HepG2 (cell line): ENCODE measurements around the gene COASY. TPM values are rescaled to one million over a fixed set of nuclear protein-coding genes. Genes with fewer than 3 reads are reported as not detected.
A peak's percentile ranks its signal among the peaks of the same experiment; 100 is the strongest.

Source experiments
- ATAC-seq: fragments of 200-7000 bp; cut with Tn5 transposase; 3 replicates; pipeline ENCODE4 v1.9.1; 2020; ENCODE audit warnings: mild to moderate bottlenecking, moderate library complexity
- BruUV-seq: library from RNA; stranded (reverse); fragments of 400-500 nt; replicated peaks from 2 replicates; lab custom pipeline; 2021; lab: Mats Ljungman, UMichigan
- CTCF ChIA-PET: fragments of 300-600 bp; formaldehyde crosslinking; extraction: SDS; loops from one replicate; lab custom pipeline; 2021; ENCODE audit warnings: low total read pairs, inconsistent platforms, low intra/inter-chr PET ratio; lab: Yijun Ruan, JAX
- POLR2A ChIA-PET: fragments of 350-600 bp; sonication (Branson Sonifier 250); formaldehyde crosslinking; loops from one replicate; lab custom pipeline; 2020; ENCODE audit warnings: antibody characterized with exemption, inconsistent platforms; lab: Yijun Ruan, JAX
- DNase-seq: peaks from one replicate; pipeline ENCODE4 v3.0.0-alpha.2; 2015; ENCODE audit warnings: low spot score
- FAIRE-seq: peaks from 3 replicates; lab custom pipeline; 2011; peaks lifted over from hg19 to GRCh38; lab: Jason Lieb, UNC
- H2AFZ ChIP-seq: one replicate; pipeline ENCODE4 v1.6.1; 2011; ENCODE audit warnings: low read length, inconsistent platforms
- H3K27ac ChIP-seq: fragments of 300-600 bp; 3 replicates; pipeline ENCODE4 v1.8.0; 2011; ENCODE audit warnings: mixed run types, mild to moderate bottlenecking, mixed read lengths, low read length, inconsistent platforms; ENCODE audit not compliant: insufficient read depth; ENCODE audit errors: extremely low read length
- H3K27me3 ChIP-seq, 2 experiments: fragments of 200-600 bp in 1 of 2; 2 replicates in 1 of 2; 3 replicates in 1 of 2; pipeline versions ENCODE4 v1.6.0 to v1.8.0; 2011; ENCODE audit warnings: low read length in 2 of 2, mild to moderate bottlenecking in 2 of 2, moderate library complexity in 2 of 2, inconsistent platforms in 1 of 2; ENCODE audit not compliant: insufficient read depth in 2 of 2, control insufficient read depth in 1 of 2
- H3K36me3 ChIP-seq, 2 experiments: fragments of 200-600 bp in 1 of 2; replicated peaks in 1 of 2; 2 replicates in 1 of 2; 3 replicates in 1 of 2; pipeline versions ENCODE4 v1.5.1 to v1.8.0; 2011; ENCODE audit warnings: low read length in 2 of 2, inconsistent platforms in 1 of 2; ENCODE audit not compliant: insufficient read depth in 2 of 2, control insufficient read depth in 1 of 2
- H3K4me1 ChIP-seq: 2 replicates; pipeline ENCODE4 v1.5.1; 2012; ENCODE audit warnings: low read length, inconsistent platforms; ENCODE audit not compliant: insufficient read depth
- H3K4me2 ChIP-seq: 2 replicates; pipeline ENCODE4 v1.6.0; 2011; ENCODE audit warnings: low read depth, low read length, inconsistent platforms
- H3K4me3 ChIP-seq, 3 experiments: fragments of 200-600 bp in 1 of 3; sonication (generic), shearing (Covaris generic) in 1 of 3; replicated peaks in 1 of 3; 2 replicates each; pipeline ENCODE4 v1.5.1; 2011 to 2016; ENCODE audit warnings: low read length in 3 of 3, inconsistent platforms in 2 of 3, low read depth in 2 of 3, mild to moderate bottlenecking in 2 of 3, control low read depth in 1 of 3, mixed read lengths in 1 of 3; ENCODE audit not compliant: insufficient read depth in 1 of 3
- H3K79me2 ChIP-seq: one replicate; pipeline ENCODE4 v1.6.1; 2011; ENCODE audit warnings: low read length, inconsistent platforms; ENCODE audit not compliant: insufficient read depth
- H3K9ac ChIP-seq: 2 replicates; pipeline ENCODE4 v1.6.0; 2011; ENCODE audit warnings: mild to moderate bottlenecking, low read depth, low read length, inconsistent platforms; ENCODE audit not compliant: insufficient read depth
- H3K9me3 ChIP-seq: 2 replicates; pipeline ENCODE4 v1.5.1; 2012; ENCODE audit warnings: mild to moderate bottlenecking, low read length
- H4K20me1 ChIP-seq: 2 replicates; pipeline ENCODE4 v1.6.0; 2011; ENCODE audit warnings: inconsistent platforms, mild to moderate bottlenecking, low read length, moderate library complexity; ENCODE audit not compliant: insufficient read depth
- FLYWCH1 ChIP-seq: sonication (generic); formaldehyde crosslinking; IDR thresholded peaks from 2 replicates; pipeline ENCODE4 v1.8.1; 2023; ENCODE audit warnings: mild to moderate bottlenecking, missing genetic modification reagents
- GABPA ChIP-seq, 2 experiments: IDR thresholded peaks; 2 replicates each; pipeline ENCODE4 v1.6.1; 2011 to 2016; ENCODE audit warnings: low read depth in 2 of 2, low read length in 1 of 2, missing biosample characterization in 1 of 2, missing genetic modification characterization in 1 of 2
- GTF3A ChIP-seq: sonication (generic); formaldehyde crosslinking; conservative IDR thresholded peaks from 2 replicates; pipeline ENCODE4 v1.4.0; 2020; ENCODE audit warnings: mild to moderate bottlenecking, missing genetic modification reagents
- HMGA1 ChIP-seq: sonication (generic); formaldehyde crosslinking; conservative IDR thresholded peaks from 2 replicates; pipeline ENCODE4 v1.4.0; 2020; ENCODE audit warnings: missing genetic modification reagents
- HNRNPK ChIP-seq: fragments of 200-400 bp; formaldehyde crosslinking; IDR thresholded peaks from 2 replicates; pipeline ENCODE4 v1.6.1; 2018; ENCODE audit warnings: low read length, low read depth, moderate library complexity, mild to moderate bottlenecking; ENCODE audit not compliant: poor library complexity, severe bottlenecking
- HNRNPL ChIP-seq: fragments of 200-400 bp; formaldehyde crosslinking; IDR thresholded peaks from 2 replicates; pipeline ENCODE4 v1.6.1; 2017; ENCODE audit warnings: mild to moderate bottlenecking, low read depth, low read length
- RBFOX2 ChIP-seq: fragments of 200-400 bp; formaldehyde crosslinking; IDR thresholded peaks from 2 replicates; pipeline ENCODE4 v1.6.1; 2017; ENCODE audit warnings: low read depth, mild to moderate bottlenecking, low read length
- SP4 ChIP-seq: sonication (generic); formaldehyde crosslinking; IDR thresholded peaks from 2 replicates; pipeline ENCODE4 v1.8.1; 2023; ENCODE audit warnings: mild to moderate bottlenecking, missing genetic modification reagents
- ZBTB1 ChIP-seq: sonication (generic); formaldehyde crosslinking; IDR thresholded peaks from 2 replicates; pipeline ENCODE4 v1.4.0; 2020; ENCODE audit warnings: missing genetic modification reagents, borderline replicate concordance
- ZBTB26 ChIP-seq: IDR thresholded peaks from 2 replicates; pipeline ENCODE4 v1.6.1; 2016; ENCODE audit warnings: missing compliant biosample characterization, missing genetic modification reagents, borderline replicate concordance
- ZFP36L1 ChIP-seq: sonication (generic); formaldehyde crosslinking; IDR thresholded peaks from 2 replicates; pipeline ENCODE4 v1.8.0; 2022; ENCODE audit warnings: mild to moderate bottlenecking, missing genetic modification reagents, moderate library complexity
- ZFP41 ChIP-seq: sonication (generic); formaldehyde crosslinking; IDR thresholded peaks from 2 replicates; pipeline ENCODE4 v1.4.0; 2020; ENCODE audit warnings: mild to moderate bottlenecking, missing genetic modification reagents, borderline replicate concordance
- ZMYM2 ChIP-seq: sonication (generic); formaldehyde crosslinking; IDR thresholded peaks from 2 replicates; pipeline ENCODE4 v1.8.0; 2022; ENCODE audit warnings: mild to moderate bottlenecking, missing genetic modification reagents
- ZNF317 ChIP-seq: sonication (generic); formaldehyde crosslinking; IDR thresholded peaks from 2 replicates; pipeline ENCODE4 v1.5.0; 2020; ENCODE audit warnings: mild to moderate bottlenecking, missing genetic modification reagents
- ZNF446 ChIP-seq: sonication (generic); formaldehyde crosslinking; IDR thresholded peaks from 2 replicates; pipeline ENCODE4 v1.5.0; 2020; ENCODE audit warnings: mild to moderate bottlenecking, missing genetic modification reagents
- ZNF788 ChIP-seq: sonication (generic); formaldehyde crosslinking; IDR thresholded peaks from 2 replicates; pipeline ENCODE4 v1.5.0; 2020; ENCODE audit warnings: mild to moderate bottlenecking, missing genetic modification reagents, borderline replicate concordance
- ZNF839 ChIP-seq: sonication (generic); formaldehyde crosslinking; IDR thresholded peaks from 2 replicates; pipeline ENCODE4 v1.4.0; 2020; ENCODE audit warnings: missing genetic modification reagents, mild to moderate bottlenecking, borderline replicate concordance
- WGBS: methylation state at CpG from one replicate; pipeline ENCODE4 v1.1.6; 2017; ENCODE audit warnings: low lambda C conversion rate; 5-methylcytosine and 5-hydroxymethylcytosine counted together
- in situ Hi-C: cut with HindIII; loops from 2 replicates; pipeline ENCODE4 v1.10.0; 2017; ENCODE audit warnings: low pct_unique_long_range_greater_than_20kb; ENCODE audit not compliant: extremely low pct_ligation_motif_present
- intact Hi-C: fragments of 100-400 bp; cut with micrococcal nuclease; formaldehyde crosslinking; loops from one replicate; pipeline ENCODE4 v1.10.0; 2022; ENCODE audit not compliant: unreplicated experiment
- polyA plus RNA-seq, 8 experiments: library from polyadenylated mRNA; depleted of rRNA in 3 of 8; stranded (reverse) in 7 of 8; unstranded in 1 of 8; fragments of >200 nt; fragmentation: Illumina TruSeq in 4 of 8; extraction: Trizol in 4 of 8; gene quantifications; 2 replicates each; pipeline versions ENCODE4 v1.2.1 to v1.2.3, GENCODE V29; 2011 to 2016; ENCODE audit warnings: low read depth in 4 of 8, missing spikeins in 1 of 8, mixed read lengths in 1 of 8; ENCODE audit not compliant: insufficient read depth in 1 of 8
- total RNA-seq, 5 experiments: library from RNA; depleted of rRNA; stranded (reverse); fragments of >200 nt; fragmentation: Illumina TruSeq; extraction: Trizol; gene quantifications; 2 replicates each; pipeline ENCODE4 v1.2.3, GENCODE V29; 2016; ENCODE audit warnings: low read depth in 1 of 5

Gene COASY
- total and polyA plus RNA-seq, 2 of the 13 experiments (the other 11 are each of a cell fraction or from before 2014, with no cell fraction given): 90.7 to 125 TPM

GRCh38 chr17:42564815-42565522, 3.0 kb downstream of the COASY start (continued):
- no peak for TF ChIP-seq GTF3A (CRISPR knock-in tag)
- peak; percentile 99 for TF ChIP-seq ZBTB26
- no peak for TF ChIP-seq ZBTB1 (CRISPR knock-in tag)
- TF ChIP-seq ZFP36L1 (CRISPR knock-in tag): no peak
- TF ChIP-seq HMGA1 (CRISPR knock-in tag): no peak

- Histone ChIP-seq H3K9me3 (no peaks in the 10 kb centered on the region), H4K20me1 (no peaks in the 10 kb centered on the region), H3K9ac (peak overlapping the region; percentile 94), H3K4me3 (peak overlapping the region in 2 of 3 experiments; percentile 13 to 91; a peak in 3 of 6 replicates), H3K27me3 (no peaks in the 10 kb centered on the region; a peak in 1 of 5 replicates), H2AFZ (no peak overlapping the region), H3K79me2 (peaks cover 42% of the 10 kb centered on the region), H3K4me2 (peak overlapping the region; percentile 82), H3K27ac (peak overlapping the region; percentile 91), H3K36me3 (peaks cover 26 to 48% of the 10 kb centered on the region in 2 experiments), H3K4me1 (peaks cover 80% of the 10 kb centered on the region)
- WGBS: 95% methylated on average over 13 of the region's 16 CpGs
- in situ Hi-C loops: no loop called here
- ATAC-seq (no peak), DNase-seq (no peak), FAIRE-seq (no peak)
- intact Hi-C loops: no loop called here
- ChIA-PET CTCF (no interaction called here), POLR2A (interaction anchor here (0.7 to 8.5 kb wide), 15 partner anchors 11 to 254 kb away, joined by 3 to 128 read pairs (median 9); partner anchors contain the start of genes CAVIN1, CNTD1, COA3 and HSD17B1)
- BruUV-seq: no TSS peak
- 0 out of 2 replicates have a peak, but pooled peaks have one; percentile 38 for TF ChIP-seq HNRNPL
- TF ChIP-seq ZFP41 (CRISPR knock-in tag): 0 out of 2 replicates have a peak, but pooled peaks have one; percentile 68
- no peak for TF ChIP-seq ZNF446
- no peak for TF ChIP-seq ZMYM2 (CRISPR knock-in tag)
- no peak for TF ChIP-seq ZNF317 (CRISPR knock-in tag)
- 0 out of 2 replicates have a peak, but pooled peaks have one; percentile 20 for TF ChIP-seq ZNF788 (CRISPR knock-in tag)
- peak; percentile 64 for TF ChIP-seq RBFOX2
- no peak for TF ChIP-seq GABPA (IDR thresholded peaks at IDR 0.05; ENCODE audit: low read depth, low read length)
- no peak for TF ChIP-seq GABPA (CRISPR knock-in tag; IDR thresholded peaks at IDR 0.05; ENCODE audit: low read depth)
- 0 out of 2 replicates have a peak, but pooled peaks have one; percentile 61 for TF ChIP-seq SP4 (CRISPR knock-in tag)
- no peak for TF ChIP-seq HNRNPK
- peak; percentile 43; the same call in 1 of the 2 replicates for TF ChIP-seq ZNF839 (CRISPR knock-in tag)
- TF ChIP-seq FLYWCH1: peak; percentile 50; the same call in 1 of the 2 replicates
Observed at GRCh38 chr17:42565523-42566214, 3.7 kb downstream of the COASY start.
